Ishikawa (cell line): Measurements from ENCODE around the gene ACTN1.

Experiments used
- CEBPB ChIP-seq: IDR thresholded peaks from 2 replicates; pipeline ENCODE4 v1.6.1; 2012
- EP300 ChIP-seq: IDR thresholded peaks from 2 replicates; pipeline ENCODE4 v1.6.1; 2012; ENCODE audit warnings: borderline replicate concordance
- TCF12 ChIP-seq: IDR thresholded peaks from 2 replicates; pipeline ENCODE4 v1.6.1; 2012; ENCODE audit warnings: low read depth
- TEAD4 ChIP-seq: IDR thresholded peaks from 2 replicates; pipeline ENCODE4 v1.6.1; 2012

DNA sequence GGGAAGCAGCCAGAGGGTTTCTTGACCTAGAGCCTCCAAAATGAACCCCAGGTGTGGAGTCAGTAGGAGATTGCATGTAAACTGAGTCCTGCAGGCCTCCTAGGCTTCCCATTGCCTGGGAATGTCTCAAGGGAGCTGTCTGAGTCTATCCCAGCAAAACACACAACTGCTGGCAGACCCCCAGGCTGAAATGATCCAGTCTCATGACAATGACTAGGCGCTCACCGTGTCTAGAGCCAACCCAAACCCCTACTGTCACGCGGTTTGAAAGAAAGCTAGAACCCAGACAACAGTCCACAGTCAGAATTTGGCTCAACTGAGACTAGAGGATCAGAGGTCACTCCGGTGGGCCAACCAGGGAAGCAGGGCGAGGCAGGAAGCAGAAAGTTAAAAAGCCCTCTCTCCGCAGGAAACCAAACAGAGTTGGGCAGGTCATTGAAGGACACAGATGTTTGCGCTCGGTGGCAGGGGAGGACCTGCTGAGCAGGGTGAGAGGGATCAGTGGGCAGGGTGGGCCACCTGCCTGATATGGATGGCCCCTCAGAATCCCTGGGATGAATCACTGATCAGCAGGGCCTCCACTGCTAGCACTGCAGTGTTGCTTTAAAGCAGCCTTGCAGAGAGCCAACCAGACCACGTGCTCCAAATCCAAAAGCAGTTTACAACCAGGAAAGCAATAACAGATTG lies 23.8 kb downstream of the ACTN1 start:
- no peak for TF ChIP-seq EP300
- TF ChIP-seq CEBPB = no peak
- no peak for TF ChIP-seq TEAD4
- no peak for TF ChIP-seq TCF12
